ENCODE data around the gene RAB33A. TPM values are rescaled to one million over a fixed set of nuclear protein-coding genes. Genes with fewer than 3 reads are reported as not detected.
A peak's percentile ranks its signal among the peaks of the same experiment; 100 is the strongest.

Gene RAB33A
- total RNA-seq: under 1 TPM in 1 of 4 donors, not detected in 3; 0.38 TPM

- intact Hi-C loops (cut with DNase I): no loop called here
- WGBS, 2 donors: 50% methylated on average over 6 of the region's 61 CpGs; no CpG with 5 or more reads in 1 of the 2 donors
- peak within 1 kb of the TSS in 2 of 4 donors; percentile 62 to 69 for H3K27ac ChIP-seq
These were observed at the start of gene RAB33A for GRCh38 chrX:130171446-130172126. Gene RAB33A, plus strand, starts transcription at chrX:130171962. Its CDS starts 101 bp downstream, at chrX:130172063.

GRCh38 chrX:130124577-130124976, 47.2 kb upstream of the RAB33A start:
- 43% methylated on average over 4 of the region's 4 CpGs; no CpG with 5 or more reads in 1 of the 2 donors for WGBS, 2 donors
- no peak for DNase-seq
- H3K9me3 ChIP-seq: no peaks in the 10 kb centered on the region
- no peaks in the 10 kb centered on the region for H3K27me3 ChIP-seq
- intact Hi-C loops (cut with DNase I): no loop called here
- no peak overlapping the region for H3K4me3 ChIP-seq
- H3K27ac ChIP-seq: peak overlapping the region; percentile 56 to 72 (median 66)
- TF ChIP-seq POLR2A (IDR thresholded peaks at IDR 0.05) (no peak), CTCF (IDR thresholded peaks at IDR 0.05) (no peak)
- peaks cover 0 to 48% (median 6%) of the 10 kb centered on the region in 3 donors for H3K4me1 ChIP-seq
- H3K36me3 ChIP-seq: peaks cover 0 to 20% (median 0%) of the 10 kb centered on the region in 3 donors

More at GRCh38 chrX:130171446-130172126, at the start of gene RAB33A:
- Histone ChIP-seq H3K36me3 (no peaks in the 10 kb centered on the region), H3K4me1 (peaks cover 0 to 42% (median 3%) of the 10 kb centered on the region in 3 donors), H3K9me3 (no peaks in the 10 kb centered on the region), H3K4me3 (peak within 1 kb of the TSS; percentile 27 to 68 (median 44)), H3K27me3 (peaks cover 0 to 21% (median 0%) of the 10 kb centered on the region in 4 donors)
- no peak for DNase-seq
- no peak for TF ChIP-seq POLR2A (IDR thresholded peaks at IDR 0.05)
- TF ChIP-seq CTCF (IDR thresholded peaks at IDR 0.05): no peak

- H3K27ac ChIP-seq: peak overlapping the region; percentile 56 to 72 (median 66)
- H3K27me3 ChIP-seq: no peaks in the 10 kb centered on the region
- intact Hi-C loops (cut with DNase I): no loop called here
- H3K4me1 ChIP-seq: peaks cover 0 to 41% (median 6%) of the 10 kb centered on the region in 3 donors
- H3K9me3 ChIP-seq: no peaks in the 10 kb centered on the region
- 20 to 45% methylated on average over 1 to 13 of the region's 13 CpGs for WGBS, 2 donors
- peaks cover 0 to 27% (median 0%) of the 10 kb centered on the region in 3 donors for H3K36me3 ChIP-seq
- DNase-seq: no peak
- TF ChIP-seq CTCF (IDR thresholded peaks at IDR 0.05): no peak
- TF ChIP-seq POLR2A (IDR thresholded peaks at IDR 0.05): no peak
- no peak overlapping the region for H3K4me3 ChIP-seq
These were observed 46.5 kb upstream of the RAB33A start for GRCh38 chrX:130125091-130125874.

GRCh38 chrX:130130990-130131389, 40.8 kb upstream of the RAB33A start:
- no peak for DNase-seq
- H3K27me3 ChIP-seq: no peaks in the 10 kb centered on the region
- intact Hi-C loops (cut with DNase I): no loop called here
- H3K4me1 ChIP-seq: peaks cover 0 to under 1% (median 0%) of the 10 kb centered on the region in 3 donors
- H3K9me3 ChIP-seq: no peaks in the 10 kb centered on the region
- TF ChIP-seq POLR2A (IDR thresholded peaks at IDR 0.05) (no peak), CTCF (IDR thresholded peaks at IDR 0.05) (no peak)
- no peak overlapping the region for H3K4me3 ChIP-seq
- H3K27ac ChIP-seq: no peak overlapping the region
- H3K36me3 ChIP-seq: peaks cover 0 to 80% (median 0%) of the 10 kb centered on the region in 3 donors
- 80 to 86% methylated on average over 4 to 5 of the region's 5 CpGs for WGBS, 2 donors

GRCh38 chrX:130136496-130136895, 35.3 kb upstream of the RAB33A start:
- Histone ChIP-seq H3K36me3 (peaks cover 0 to 86% (median 0%) of the 10 kb centered on the region in 3 donors), H3K4me3 (no peak overlapping the region), H3K27me3 (no peaks in the 10 kb centered on the region), H3K9me3 (no peaks in the 10 kb centered on the region), H3K27ac (no peak overlapping the region), H3K4me1 (no peaks in the 10 kb centered on the region)
- intact Hi-C loops (cut with DNase I): no loop called here
- TF ChIP-seq POLR2A (IDR thresholded peaks at IDR 0.05) (no peak), CTCF (IDR thresholded peaks at IDR 0.05) (no peak)
- 65 to 73% methylated on average over 2 to 4 of the region's 5 CpGs for WGBS, 2 donors
- no peak for DNase-seq

All from esophagus squamous epithelium (tissue), 5 donors.